HUES64 (cell line): ENCODE data around the gene LY6G5C.

Source experiments
- H3K27ac ChIP-seq: 2 replicates; pipeline ENCODE4 v1.7.0; 2013; ENCODE audit warnings: low read depth, low read length, inconsistent platforms
- H3K27me3 ChIP-seq: 2 replicates; pipeline ENCODE4 v1.6.1; 2013; ENCODE audit warnings: mild to moderate bottlenecking, low read length; ENCODE audit not compliant: insufficient read depth
- H3K36me3 ChIP-seq: 2 replicates; pipeline ENCODE4 v1.6.1; 2013; ENCODE audit warnings: mild to moderate bottlenecking, low read length; ENCODE audit not compliant: insufficient read depth
- H3K4me1 ChIP-seq: 2 replicates; pipeline ENCODE4 v1.6.1; 2013; ENCODE audit warnings: mild to moderate bottlenecking, low read length, moderate library complexity; ENCODE audit not compliant: insufficient read depth
- H3K4me3 ChIP-seq: 2 replicates; pipeline ENCODE4 v1.5.1; 2013; ENCODE audit warnings: mild to moderate bottlenecking, low read length, moderate library complexity
- H3K9ac ChIP-seq: 2 replicates; pipeline ENCODE4 v1.6.1; 2013; ENCODE audit warnings: mild to moderate bottlenecking, low read depth, low read length
- H3K9me3 ChIP-seq: 2 replicates; pipeline ENCODE4 v1.6.1; 2013; ENCODE audit warnings: low read depth, low read length; ENCODE audit not compliant: insufficient read depth
- WGBS: fragments of 150-250, 120-280 bp; methylation state at CpG from one replicate; pipeline ENCODE4 v1.1.7; 2013; ENCODE audit warnings: missing lambda C conversion rate; 5-methylcytosine and 5-hydroxymethylcytosine counted together

Gene LY6G5C

GRCh38 chr6:31642798-31643570 is 37.9 kb downstream of the LY6G5C start:
- H3K4me1 ChIP-seq: no peaks in the 10 kb centered on the region
- WGBS: 94% methylated on average over 6 of the region's 6 CpGs
- no peaks in the 10 kb centered on the region for H3K9me3 ChIP-seq
- H3K4me3 ChIP-seq: no peak overlapping the region
- no peak overlapping the region for H3K9ac ChIP-seq
- no peak overlapping the region for H3K27ac ChIP-seq
- H3K27me3 ChIP-seq: no peaks in the 10 kb centered on the region
- H3K36me3 ChIP-seq: peaks cover 95% of the 10 kb centered on the region

GRCh38 chr6:31641370-31641769 is 39.5 kb downstream of the LY6G5C start:
- Histone ChIP-seq H3K9ac (no peak overlapping the region), H3K4me1 (no peaks in the 10 kb centered on the region), H3K4me3 (no peak overlapping the region), H3K27ac (no peak overlapping the region), H3K27me3 (no peaks in the 10 kb centered on the region), H3K36me3 (peaks cover 98% of the 10 kb centered on the region), H3K9me3 (no peaks in the 10 kb centered on the region)
- 91% methylated on average over 4 of the region's 4 CpGs for WGBS

- Histone ChIP-seq H3K27me3 (no peaks in the 10 kb centered on the region), H3K9me3 (no peaks in the 10 kb centered on the region), H3K9ac (no peak overlapping the region), H3K27ac (no peak overlapping the region), H3K4me1 (no peaks in the 10 kb centered on the region), H3K4me3 (no peak overlapping the region), H3K36me3 (peaks cover 98% of the 10 kb centered on the region)
- WGBS: 99% methylated on average over 6 of the region's 6 CpGs
Observed at GRCh38 chr6:31640612-31641011, 40.3 kb downstream of the LY6G5C start.

- peaks cover 98% of the 10 kb centered on the region for H3K36me3 ChIP-seq
- H3K4me3 ChIP-seq: no peak overlapping the region
Observed at GRCh38 chr6:31639449-31639861, 41.4 kb downstream of the LY6G5C start.

GRCh38 chr6:31639043-31639442 is 41.8 kb downstream of the LY6G5C start:
- Histone ChIP-seq H3K36me3 (peaks cover 98% of the 10 kb centered on the region), H3K27me3 (no peaks in the 10 kb centered on the region)

More at GRCh38 chr6:31639449-31639861, 41.4 kb downstream of the LY6G5C start:
- 91% methylated on average over 9 of the region's 10 CpGs for WGBS
- no peaks in the 10 kb centered on the region for H3K9me3 ChIP-seq
- H3K27me3 ChIP-seq: no peaks in the 10 kb centered on the region
- H3K9ac ChIP-seq: no peak overlapping the region
- no peak overlapping the region for H3K27ac ChIP-seq
- H3K4me1 ChIP-seq: no peaks in the 10 kb centered on the region

DNA sequence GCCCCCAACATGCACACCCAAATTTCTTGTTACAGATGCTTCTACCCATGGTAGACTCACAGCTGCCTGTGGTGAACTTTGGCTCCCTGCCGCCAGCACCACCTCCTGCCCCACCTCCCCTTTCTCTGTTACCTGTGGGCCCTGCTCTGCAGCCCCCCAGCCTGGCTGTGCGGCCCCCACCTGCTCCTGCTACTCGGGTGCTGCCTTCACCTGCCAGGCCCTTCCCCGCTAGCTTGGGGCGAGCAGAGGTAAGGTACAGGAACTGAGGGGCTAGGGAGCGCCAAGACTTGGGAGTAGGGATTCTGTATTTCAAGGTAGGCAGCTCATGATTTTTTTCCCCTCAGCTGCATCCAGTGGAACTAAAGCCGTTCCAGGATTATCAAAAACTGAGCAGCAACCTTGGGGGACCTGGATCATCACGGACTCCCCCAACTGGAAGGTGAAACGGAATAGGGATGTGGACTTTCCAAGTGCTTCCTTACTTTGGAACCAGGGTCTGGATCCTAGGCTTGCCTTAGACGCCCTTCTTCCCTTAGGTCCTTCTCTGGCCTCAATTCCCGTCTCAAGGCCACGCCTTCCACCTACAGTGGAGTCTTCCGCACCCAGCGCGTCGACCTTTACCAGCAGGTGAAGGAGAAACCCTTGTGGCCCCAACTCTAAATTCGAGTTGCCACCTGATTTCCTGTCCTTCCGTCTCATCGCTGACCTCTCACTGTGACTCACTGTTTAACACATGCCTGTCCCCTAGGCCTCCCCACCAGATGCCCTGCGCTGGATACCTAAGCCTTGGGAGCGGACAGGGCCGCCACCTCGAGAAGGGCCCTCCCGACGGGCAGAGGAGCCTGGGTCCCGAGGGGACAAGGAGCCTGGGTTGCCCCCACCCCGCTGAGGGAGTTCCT is 43.9 kb downstream of the LY6G5C start:
- H3K9ac ChIP-seq: no peak overlapping the region
- no peaks in the 10 kb centered on the region for H3K27me3 ChIP-seq
- peaks cover 99% of the 10 kb centered on the region for H3K36me3 ChIP-seq
- H3K27ac ChIP-seq: peak overlapping the region; percentile 54; the same call in 1 of the 2 replicates
- H3K4me1 ChIP-seq: no peaks in the 10 kb centered on the region
- no peak overlapping the region for H3K4me3 ChIP-seq
- no peaks in the 10 kb centered on the region for H3K9me3 ChIP-seq
- WGBS: 89% methylated on average over 27 of the region's 27 CpGs

More at GRCh38 chr6:31639043-31639442, 41.8 kb downstream of the LY6G5C start:
- H3K27ac ChIP-seq: no peak overlapping the region
- no peak overlapping the region for H3K4me3 ChIP-seq
- no peak overlapping the region for H3K9ac ChIP-seq
- no peaks in the 10 kb centered on the region for H3K9me3 ChIP-seq
- H3K4me1 ChIP-seq: no peaks in the 10 kb centered on the region
- WGBS: 91% methylated on average over 9 of the region's 9 CpGs

DNA sequence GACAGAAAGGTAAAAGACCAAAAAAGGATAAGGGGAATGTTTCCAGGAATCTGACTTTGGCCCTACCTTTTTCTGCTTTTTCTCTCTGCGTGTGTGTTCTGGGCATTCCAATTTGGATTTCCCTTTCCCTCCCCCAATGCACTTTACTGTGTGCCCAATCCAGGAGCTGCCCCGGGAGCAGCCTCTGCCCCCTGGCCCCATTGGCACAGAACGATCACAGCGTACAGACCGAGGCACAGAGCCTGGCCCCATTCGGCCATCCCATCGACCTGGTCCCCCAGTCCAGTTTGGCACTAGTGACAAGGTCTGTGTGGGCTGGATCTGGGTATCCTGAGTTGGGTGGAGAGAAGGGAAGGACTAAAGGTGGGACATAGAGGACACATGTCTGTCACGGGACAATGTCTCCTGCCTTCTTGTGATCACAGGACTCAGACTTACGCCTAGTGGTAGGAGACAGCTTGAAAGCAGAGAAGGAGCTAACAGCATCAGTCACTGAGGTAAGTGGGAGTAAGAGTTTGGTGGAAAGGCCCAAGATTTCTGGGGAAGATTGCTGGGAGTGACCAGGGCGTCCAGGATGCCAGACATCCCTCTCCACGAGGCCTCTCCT is 45.8 kb downstream of the LY6G5C start:
- Histone ChIP-seq H3K9ac (no peak overlapping the region), H3K27me3 (no peaks in the 10 kb centered on the region), H3K4me1 (no peaks in the 10 kb centered on the region), H3K9me3 (no peaks in the 10 kb centered on the region), H3K27ac (no peak overlapping the region), H3K4me3 (no peak overlapping the region), H3K36me3 (peaks cover 99% of the 10 kb centered on the region)
- WGBS: 88% methylated on average over 11 of the region's 11 CpGs

DNA sequence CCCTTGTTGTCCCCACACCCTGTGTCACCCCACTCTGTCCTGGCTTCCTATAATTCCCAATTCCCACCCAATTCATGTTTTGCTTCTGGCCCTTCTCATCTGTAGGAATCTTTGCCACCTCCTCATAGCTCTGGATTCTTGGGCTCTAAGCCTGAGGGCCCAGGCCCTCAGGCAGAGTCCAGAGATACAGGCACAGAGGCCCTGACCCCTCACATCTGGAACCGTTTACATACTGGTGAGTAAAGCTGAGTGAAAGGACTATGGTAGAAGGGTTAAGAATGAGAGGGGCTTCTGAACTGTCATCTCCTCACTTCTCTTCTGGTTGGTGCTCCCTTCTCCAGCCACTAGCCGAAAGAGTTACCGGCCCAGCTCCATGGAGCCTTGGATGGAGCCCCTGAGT is 46.7 kb downstream of the LY6G5C start:
- Histone ChIP-seq H3K4me3 (no peak overlapping the region), H3K9me3 (no peaks in the 10 kb centered on the region), H3K9ac (no peak overlapping the region), H3K4me1 (no peaks in the 10 kb centered on the region), H3K27ac (no peak overlapping the region), H3K27me3 (no peaks in the 10 kb centered on the region), H3K36me3 (peaks cover 98% of the 10 kb centered on the region)
- 96% methylated on average over 3 of the region's 3 CpGs for WGBS

DNA sequence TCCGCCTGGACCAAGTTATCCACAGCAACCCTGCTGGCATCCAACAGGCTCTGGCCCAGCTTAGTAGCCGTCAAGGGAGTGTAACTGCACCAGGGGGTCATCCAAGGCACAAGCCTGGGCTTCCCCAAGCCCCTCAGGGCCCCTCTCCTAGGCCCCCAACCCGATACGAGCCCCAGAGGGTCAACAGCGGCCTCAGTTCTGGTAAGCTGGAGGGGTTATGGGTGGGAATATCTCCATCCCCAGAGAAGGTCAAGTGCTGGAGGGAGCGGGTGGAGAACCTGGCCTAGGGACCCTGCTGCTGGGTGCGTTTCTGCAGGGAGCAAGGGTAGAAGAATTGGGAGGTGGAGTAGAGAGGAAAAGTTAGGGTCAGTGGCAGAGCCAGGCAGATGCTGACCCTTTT is 47.4 kb downstream of the LY6G5C start:
- no peaks in the 10 kb centered on the region for H3K9me3 ChIP-seq
- no peak overlapping the region for H3K27ac ChIP-seq
- H3K4me1 ChIP-seq: no peaks in the 10 kb centered on the region
- H3K36me3 ChIP-seq: peaks cover 98% of the 10 kb centered on the region
- H3K27me3 ChIP-seq: no peaks in the 10 kb centered on the region
- no peak overlapping the region for H3K4me3 ChIP-seq
- 94% methylated on average over 7 of the region's 7 CpGs for whole genome bisulfite sequencing
- H3K9ac ChIP-seq: no peak overlapping the region

GRCh38 chr6:31632279-31632946 is 48.5 kb downstream of the LY6G5C start:
- no peak overlapping the region for H3K27ac ChIP-seq

More at GRCh38 chr6:31632279-31632946, 48.5 kb downstream of the LY6G5C start:
- 95% methylated on average over 26 of the region's 26 CpGs for WGBS
- Histone ChIP-seq H3K9ac (no peak overlapping the region), H3K27me3 (no peaks in the 10 kb centered on the region), H3K4me1 (no peaks in the 10 kb centered on the region), H3K4me3 (no peak overlapping the region), H3K9me3 (no peaks in the 10 kb centered on the region), H3K36me3 (peaks cover 99% of the 10 kb centered on the region)
